PFSK-1 (cell line): Measurements from ENCODE around the gene GPBAR1.

ENCODE experiments used
- POLR2AphosphoS5 ChIP-seq: IDR thresholded peaks from 2 replicates; pipeline ENCODE4 v1.6.1; 2012; ENCODE audit warnings: low read depth, mild to moderate bottlenecking, control low read depth, low read length, moderate library complexity
- TAF1 ChIP-seq: IDR thresholded peaks from 2 replicates; pipeline ENCODE4 v1.6.1; 2012; ENCODE audit warnings: low read length, control low read depth, borderline replicate concordance; ENCODE audit not compliant: insufficient read depth

GRCh38 chr2:218216336-218216673 is 44.5 kb upstream of the GPBAR1 start:
- TF ChIP-seq POLR2AphosphoS5: no peak
- no peak for TF ChIP-seq TAF1
